Keratinocyte (primary cell): Measurements from ENCODE around the gene MTMR11. TPM values are rescaled to one million over a fixed set of nuclear protein-coding genes. Genes with fewer than 3 reads are reported as not detected.

Experiments
- DNase-seq: peaks from one replicate; pipeline ENCODE4 v3.0.0-alpha.2; 2011; ENCODE audit warnings: low read depth, missing footprints, low spot score
- FAIRE-seq: peaks from 2 replicates; lab custom pipeline; 2011; peaks lifted over from hg19 to GRCh38; lab: Jason Lieb, UNC
- H2AFZ ChIP-seq: 2 replicates; pipeline ENCODE4 v1.6.0; 2012; ENCODE audit warnings: low read length, control low read depth, inconsistent platforms; ENCODE audit not compliant: control insufficient read depth
- H3K27ac ChIP-seq: 2 replicates; pipeline ENCODE4 v1.5.1; 2011; ENCODE audit warnings: low read length; ENCODE audit not compliant: control insufficient read depth, insufficient read depth
- H3K27me3 ChIP-seq: 3 replicates; pipeline ENCODE4 v1.6.0; 2011; ENCODE audit warnings: low read length; ENCODE audit not compliant: control insufficient read depth, insufficient read depth; ENCODE audit errors: extremely low read depth
- H3K36me3 ChIP-seq, 2 experiments: 2 replicates in 1 of 2; 3 replicates in 1 of 2; pipeline ENCODE4 v1.5.1; 2011; ENCODE audit warnings: low read length in 2 of 2, mild to moderate bottlenecking in 1 of 2; ENCODE audit not compliant: control insufficient read depth in 2 of 2, insufficient read depth in 2 of 2; ENCODE audit errors: extremely low read depth in 1 of 2
- H3K4me1 ChIP-seq: 3 replicates; pipeline ENCODE4 v1.5.1; 2011; ENCODE audit warnings: low read length; ENCODE audit not compliant: control insufficient read depth, insufficient read depth; ENCODE audit errors: extremely low read depth
- H3K4me2 ChIP-seq: 3 replicates; pipeline ENCODE4 v1.6.0; 2011; ENCODE audit warnings: low read depth, low read length; ENCODE audit not compliant: control insufficient read depth, insufficient read depth; ENCODE audit errors: extremely low read depth
- H3K4me3 ChIP-seq, 3 experiments: fragments of 200-600 bp in 1 of 3; sonication (generic) in 1 of 3; 2 replicates in 2 of 3; 3 replicates in 1 of 3; pipeline ENCODE4 v1.5.1; 2011 to 2016; ENCODE audit warnings: low read length in 3 of 3, mild to moderate bottlenecking in 3 of 3, control low read depth in 2 of 3, inconsistent platforms in 1 of 3, low read depth in 1 of 3, mixed read lengths in 1 of 3, mixed run types in 1 of 3, moderate library complexity in 1 of 3; ENCODE audit not compliant: control insufficient read depth in 2 of 3, insufficient read depth in 2 of 3; ENCODE audit errors: extremely low read depth in 1 of 3
- H3K79me2 ChIP-seq: 2 replicates; pipeline ENCODE4 v1.6.0; 2012; ENCODE audit warnings: low read length; ENCODE audit not compliant: control insufficient read depth, insufficient read depth
- H3K9ac ChIP-seq: 3 replicates; pipeline ENCODE4 v1.6.0; 2011; ENCODE audit warnings: low read length; ENCODE audit not compliant: control insufficient read depth, insufficient read depth; ENCODE audit errors: extremely low read depth
- H3K9me1 ChIP-seq: 3 replicates; pipeline ENCODE4 v1.6.0; 2011; ENCODE audit warnings: low read length; ENCODE audit not compliant: control insufficient read depth, insufficient read depth; ENCODE audit errors: extremely low read depth
- H3K9me3 ChIP-seq: 2 replicates; pipeline ENCODE4 v1.5.1; 2012; ENCODE audit warnings: low read depth, low read length; ENCODE audit not compliant: control insufficient read depth
- H4K20me1 ChIP-seq: 3 replicates; pipeline ENCODE4 v1.6.0; 2011; ENCODE audit warnings: low read length; ENCODE audit not compliant: control insufficient read depth, insufficient read depth; ENCODE audit errors: extremely low read depth
- CTCF ChIP-seq, 3 experiments: IDR thresholded peaks in 1 of 3; conservative IDR thresholded peaks in 1 of 3; optimal IDR thresholded peaks in 1 of 3; 2 replicates in 2 of 3; 3 replicates in 1 of 3; pipeline versions ENCODE3 to v1.5.1; 2011; ENCODE audit warnings: low read length in 3 of 3, mild to moderate bottlenecking in 3 of 3, moderate library complexity in 2 of 3, control low read depth in 1 of 3, inconsistent platforms in 1 of 3; ENCODE audit not compliant: insufficient read depth in 2 of 3; ENCODE audit errors: extremely low read depth in 1 of 3
- EZH2 ChIP-seq: IDR thresholded peaks from one replicate; pipeline ENCODE4 v1.6.1; 2012; ENCODE audit warnings: inconsistent platforms, mild to moderate bottlenecking, low read length, moderate library complexity
- dilution Hi-C: fragments of 300-500 bp; cut with MboI; formaldehyde crosslinking; loops from one replicate; pipeline ENCODE4 v1.7.0; 2020; ENCODE audit warnings: low sequenced_read_pairs; ENCODE audit not compliant: extremely low pct_ligation_motif_present
- polyA plus RNA-seq, 5 experiments: library from polyadenylated mRNA; depleted of rRNA in 3 of 5; stranded (reverse) in 3 of 5; stranded (forward) in 1 of 5; unstranded in 1 of 5; fragments of >200 nt; gene quantifications; 1 replicate in 1 of 5; 2 replicates in 3 of 5; 3 replicates in 1 of 5; pipeline versions ENCODE4 v1.2.1 to v1.2.3, GENCODE V29; 2011 to 2012; ENCODE audit warnings: missing spikeins in 2 of 5, low read depth in 1 of 5, low replicate concordance in 1 of 5

MTMR11 gene
- polyA plus RNA-seq, 1 donor (not counting 4 experiments of a cell fraction or from before 2014, with no cell fraction given) = 11.8 TPM

- dilution Hi-C loops = no loop called here
- H4K20me1 ChIP-seq = no peaks in the 10 kb centered on the region
- no peaks in the 10 kb centered on the region for H3K79me2 ChIP-seq
- no peak for FAIRE-seq
- peak; percentile 38 for TF ChIP-seq EZH2
- TF ChIP-seq CTCF (optimal IDR thresholded peaks at IDR 0.05 in 1 of 3, IDR thresholded peaks at IDR 0.05 in 1 of 3, conservative IDR thresholded peaks at IDR 0.05 in 1 of 3; ENCODE audit: extremely low read depth in 1 of 3, insufficient read depth in 2 of 3, low read length in 3 of 3) = no peak
- H3K4me1 ChIP-seq = no peaks in the 10 kb centered on the region
- peak within 1 kb of the TSS; percentile 20 for H3K4me2 ChIP-seq
- no peaks in the 10 kb centered on the region for H3K9me3 ChIP-seq
- H3K9me1 ChIP-seq = no peaks in the 10 kb centered on the region
- peak within 1 kb of the TSS; percentile 56 for H2AFZ ChIP-seq
- no peak within 1 kb of the TSS for H3K27ac ChIP-seq
- H3K27me3 ChIP-seq = peaks cover 15% of the 10 kb centered on the region
- H3K9ac ChIP-seq = no peak within 1 kb of the TSS
- peak within 1 kb of the TSS in 1 of 3 experiments; percentile 26 for H3K4me3 ChIP-seq
- H3K36me3 ChIP-seq = peaks cover 2 to 3% of the 10 kb centered on the region in 2 experiments
- DNase-seq = no peak
Observed at GRCh38 chr1:149917571-149918144, 19.0 kb downstream of the MTMR11 start, which contains the start of gene SV2A. TSS of gene SV2A (minus strand) at chr1:149917844. CDS start at chr1:149913840, 4,004 bp downstream.

GRCh38 chr1:149916898-149917252, 19.8 kb downstream of the MTMR11 start:
- Histone ChIP-seq H3K9me1 (no peaks in the 10 kb centered on the region), H3K4me1 (no peaks in the 10 kb centered on the region), H3K9me3 (no peaks in the 10 kb centered on the region), H3K4me3 (no peak overlapping the region), H2AFZ (no peak overlapping the region), H3K36me3 (peaks cover 0 to 2% of the 10 kb centered on the region in 2 experiments), H3K4me2 (no peak overlapping the region), H4K20me1 (no peaks in the 10 kb centered on the region), H3K9ac (no peak overlapping the region), H3K27me3 (peaks cover 15% of the 10 kb centered on the region), H3K79me2 (no peaks in the 10 kb centered on the region), H3K27ac (no peak overlapping the region)
- DNase-seq = no peak
- no peak for FAIRE-seq
- dilution Hi-C loops = no loop called here
- TF ChIP-seq EZH2 = no peak
